ACHN (cell line): ENCODE data around the gene PDZD2.
"Not testable (repeated sequence)": the region's sequence is repeated elsewhere in the genome, so short reads cannot be mapped to it uniquely, and the experiment has no call there.

Source experiments
- DNase-seq: peaks from one replicate; pipeline ENCODE4 v3.0.0-alpha.2; 2015
- in situ Hi-C: cut with HindIII; loops from 2 replicates; pipeline ENCODE4 v1.10.0; 2017; ENCODE audit warnings: low sequenced_read_pairs, low pct_ligation_motif_present, low pct_unique_long_range_greater_than_20kb

Gene PDZD2

GRCh38 chr5:31754741-31755675 lies 116.1 kb downstream of the PDZD2 start:
- no peak for DNase-seq
- in situ Hi-C loops = no loop called here

GRCh38 chr5:31755676-31756230 lies 116.8 kb downstream of the PDZD2 start:
- in situ Hi-C loops = no loop called here
- DNase-seq = no peak

GRCh38 chr5:31757806-31758205 lies 118.9 kb downstream of the PDZD2 start:
- in situ Hi-C loops = no loop called here
- no peak for DNase-seq

GRCh38 chr5:31758803-31759425 lies 120.0 kb downstream of the PDZD2 start:
- DNase-seq = no peak
- in situ Hi-C loops = no loop called here

- in situ Hi-C loops = no loop called here
- no peak for DNase-seq
These were observed 121.0 kb downstream of the PDZD2 start for GRCh38 chr5:31759925-31760324.

GRCh38 chr5:31761877-31762276 lies 122.9 kb downstream of the PDZD2 start:
- DNase-seq = no peak
- in situ Hi-C loops = no loop called here

GRCh38 chr5:31763424-31763823 lies 124.5 kb downstream of the PDZD2 start:
- in situ Hi-C loops = no loop called here
- no peak for DNase-seq

GRCh38 chr5:31764687-31765086 lies 125.8 kb downstream of the PDZD2 start:
- in situ Hi-C loops, DNase-seq: not testable (repeated sequence)

- no peak for DNase-seq
- in situ Hi-C loops = no loop called here
These were observed 128.6 kb downstream of the PDZD2 start for GRCh38 chr5:31767335-31768031.

GRCh38 chr5:31768046-31768445 lies 129.1 kb downstream of the PDZD2 start:
- DNase-seq = no peak
- in situ Hi-C loops = no loop called here

GRCh38 chr5:31768784-31769183 lies 129.9 kb downstream of the PDZD2 start:
- no peak for DNase-seq
- in situ Hi-C loops = no loop called here

- no peak for DNase-seq
- in situ Hi-C loops = no loop called here
These were observed 130.6 kb downstream of the PDZD2 start for GRCh38 chr5:31769530-31769929.

GRCh38 chr5:31770132-31770720 lies 131.3 kb downstream of the PDZD2 start:
- DNase-seq = no peak
- in situ Hi-C loops = no loop called here

GRCh38 chr5:31770998-31771397 lies 132.1 kb downstream of the PDZD2 start:
- in situ Hi-C loops = no loop called here
- no peak for DNase-seq

- DNase-seq = no peak
- in situ Hi-C loops = no loop called here
These were observed 132.6 kb downstream of the PDZD2 start for GRCh38 chr5:31771500-31771899.

GRCh38 chr5:31776294-31776693 lies 137.4 kb downstream of the PDZD2 start:
- in situ Hi-C loops, DNase-seq: not testable (repeated sequence)

GRCh38 chr5:31776976-31777651 lies 138.2 kb downstream of the PDZD2 start:
- no peak for DNase-seq
- in situ Hi-C loops = no loop called here

- in situ Hi-C loops = no loop called here
- DNase-seq = no peak
These were observed 142.8 kb downstream of the PDZD2 start for GRCh38 chr5:31781772-31782171.
